Activated naive CD4-positive, alpha-beta T cell treated with anti-CD3 and anti-CD28 coated beads, Interleukin-2, amount 50 U/mL, for 16 hours (primary cell): ENCODE data around the gene KLF1.
"Not testable (repeated sequence)": the region's sequence is repeated elsewhere in the genome, so short reads cannot be mapped to it uniquely, and the experiment has no call there.

Experiments
- DNase-seq: peaks from one replicate; pipeline ENCODE4 v3.0.0-alpha.2; 2020

Gene KLF1

GRCh38 chr19:12890787-12891552, 4.0 kb upstream of the KLF1 start, which contains the start of gene GCDH:
GCDH (plus strand) TSS chr19:12891160; CDS start chr19:12891305, 145 bp downstream.
- peak; percentile 97 for DNase-seq

DNA sequence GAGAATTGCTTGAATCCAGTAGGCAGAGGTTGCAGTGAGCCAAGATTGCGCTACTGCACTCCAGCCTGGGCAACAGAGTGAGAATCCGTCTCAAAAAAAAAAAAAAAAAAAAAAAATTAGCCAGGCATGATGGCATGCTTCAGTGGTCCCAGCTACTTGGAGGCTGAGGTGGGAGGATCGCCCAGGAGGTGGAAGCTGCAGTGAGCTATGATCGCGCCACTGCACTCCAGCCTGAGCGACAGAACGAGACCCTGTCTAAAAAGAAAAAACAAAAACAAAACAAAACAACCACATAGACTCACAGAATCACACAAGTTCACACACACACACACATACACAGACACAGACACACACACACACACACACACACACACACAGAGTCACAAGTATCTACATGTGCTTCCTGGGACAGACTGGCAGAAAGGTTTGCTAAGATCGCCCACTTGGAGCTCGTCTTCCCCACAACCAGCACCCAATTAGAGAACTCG, 3.3 kb upstream of the KLF1 start:
- DNase-seq: not testable (repeated sequence)

- DNase-seq: no peak
Observed at GRCh38 chr19:12888006-12888603, 1.1 kb upstream of the KLF1 start.

GRCh38 chr19:12886651-12886968, 391 bp downstream of the KLF1 start:
- DNase-seq: no peak

DNA sequence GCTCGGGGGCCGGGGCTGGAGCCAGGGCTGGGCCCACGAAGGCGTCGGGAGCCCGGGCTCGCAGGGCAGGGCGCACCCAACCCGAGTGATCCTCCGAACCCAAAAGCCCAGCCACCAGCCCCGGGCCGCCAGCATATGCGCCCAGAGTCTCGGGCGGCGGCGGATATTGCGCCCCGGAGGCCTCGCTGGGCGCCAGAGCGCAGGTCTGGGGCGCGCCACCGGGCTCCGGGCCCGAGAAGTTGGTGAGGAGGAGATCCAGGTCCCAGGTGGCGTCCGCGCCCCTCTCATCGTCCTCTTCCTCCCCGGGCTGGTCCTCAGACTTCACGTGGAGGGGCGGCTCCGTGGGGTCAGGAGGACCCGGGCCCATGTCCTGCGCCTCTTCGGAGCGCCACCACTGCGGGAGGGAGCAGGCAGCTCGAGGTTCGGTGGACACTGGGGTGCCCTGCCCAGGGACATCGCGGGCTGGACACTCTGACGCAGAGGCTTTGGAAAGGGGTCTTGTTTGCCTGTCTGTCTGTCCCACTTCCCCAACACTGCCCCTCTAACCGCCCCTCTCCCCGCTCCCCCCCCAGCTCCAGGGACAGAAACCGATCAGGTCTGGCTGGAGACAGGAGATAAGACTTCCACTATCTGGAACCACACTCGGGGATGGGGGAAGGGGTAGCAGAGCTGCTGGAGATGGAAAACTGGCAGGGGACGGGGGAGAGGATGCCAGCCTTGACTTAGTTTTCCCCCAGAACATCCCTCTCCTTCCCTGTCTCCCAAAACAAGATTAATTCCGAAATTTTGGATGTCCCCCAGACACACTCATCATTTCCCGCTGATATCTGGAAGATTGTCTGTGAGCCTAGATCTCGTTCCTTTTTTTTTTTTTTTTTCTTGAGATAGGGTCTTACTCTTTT, 1.0 kb downstream of the KLF1 start:
- no peak for DNase-seq

DNA sequence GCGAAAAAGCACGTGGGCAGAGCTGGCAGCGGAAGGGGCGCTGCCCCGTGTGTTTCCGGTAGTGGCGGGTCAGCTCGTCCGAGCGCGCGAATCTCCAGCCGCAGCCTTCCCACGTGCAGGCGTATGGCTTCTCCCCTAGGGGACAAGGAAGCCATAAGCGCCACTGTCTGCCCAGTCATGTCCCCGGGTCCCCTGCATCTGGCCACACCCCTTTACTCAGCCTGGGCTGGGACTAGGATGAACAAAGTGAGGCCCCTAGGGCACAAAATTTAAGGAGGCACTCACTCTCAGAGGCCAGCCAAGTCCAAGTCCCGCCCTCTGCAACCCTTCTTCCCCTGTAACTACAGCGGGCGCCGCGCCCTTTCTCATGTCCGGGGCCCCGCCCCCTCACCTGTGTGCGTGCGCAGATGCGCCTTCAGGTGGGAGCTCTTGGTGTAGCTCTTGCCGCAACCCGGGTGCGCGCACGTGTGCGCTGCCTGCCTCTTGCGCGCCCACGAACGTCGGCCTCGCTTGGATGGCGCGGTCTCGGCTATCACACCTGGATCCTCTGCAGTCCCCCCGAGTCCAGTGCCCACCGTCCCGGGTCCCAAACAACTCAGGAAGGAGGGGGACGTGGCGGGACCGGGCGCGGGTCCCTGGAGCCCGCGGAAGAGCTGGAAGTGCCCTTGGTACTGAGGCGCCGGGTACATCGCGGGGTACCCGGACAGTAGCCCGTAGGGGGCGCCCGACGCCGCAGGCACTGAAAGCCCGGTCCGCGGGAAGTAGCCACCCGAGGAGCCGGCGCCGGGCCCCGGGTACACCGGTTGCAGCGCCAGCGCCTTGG, 1.9 kb downstream of the KLF1 start:
- DNase-seq: peak; percentile 96

DNA sequence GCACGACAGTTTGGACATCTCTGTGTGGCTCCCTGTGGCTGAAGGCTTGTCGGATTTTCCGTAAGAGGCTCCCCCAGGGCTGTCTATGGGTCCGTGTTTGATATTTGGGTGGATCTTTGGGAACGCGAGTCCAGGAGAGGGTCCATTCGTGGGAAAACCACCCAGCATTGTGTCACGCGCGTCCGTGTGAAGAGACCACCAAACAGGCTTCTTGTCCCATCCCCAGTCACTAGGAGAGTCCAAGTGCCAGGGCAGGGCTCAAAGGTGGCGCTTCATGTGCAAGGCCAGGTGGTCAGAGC, 2.4 kb downstream of the KLF1 start:
- no peak for DNase-seq

DNA sequence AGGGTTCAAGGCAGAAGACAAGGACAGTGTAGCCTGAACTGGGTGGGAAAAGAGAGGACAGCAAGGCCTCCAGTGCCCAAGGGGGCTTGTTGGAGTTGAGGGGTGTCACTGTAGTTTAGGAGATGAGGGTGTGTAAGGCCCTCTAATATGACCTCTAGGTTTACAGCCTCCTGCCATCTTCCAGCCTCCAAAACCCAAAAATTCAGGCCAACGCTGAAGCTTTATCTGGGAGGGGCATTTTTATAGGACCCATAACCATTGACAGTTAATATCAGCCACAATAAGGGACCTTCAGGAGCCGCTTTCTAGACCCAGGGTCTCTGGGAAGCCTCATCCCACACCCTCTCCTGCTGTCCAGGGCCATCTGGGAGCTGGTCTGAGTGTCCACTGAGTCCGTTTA, 2.8 kb downstream of the KLF1 start:
- no peak for DNase-seq

DNA sequence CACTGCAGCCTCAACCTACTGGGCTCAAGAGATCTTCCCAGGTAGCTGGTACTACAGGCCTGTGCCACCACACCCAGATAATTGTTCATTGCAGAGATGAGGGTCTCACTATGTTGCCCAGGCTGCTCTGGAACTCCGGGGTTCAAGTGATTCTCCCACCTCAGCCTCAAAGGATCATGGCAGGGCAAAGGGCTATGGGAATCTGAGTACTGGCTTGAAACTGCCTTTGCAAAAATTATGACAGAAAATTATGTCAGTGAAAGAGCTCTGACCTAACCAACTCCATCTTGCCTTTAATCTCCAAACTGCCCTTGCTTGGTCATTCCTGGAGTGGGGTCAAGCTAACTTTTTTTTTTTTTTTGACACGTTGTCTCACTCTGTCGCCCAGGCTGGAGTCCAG, 4.4 kb downstream of the KLF1 start:
- no peak for DNase-seq

DNA sequence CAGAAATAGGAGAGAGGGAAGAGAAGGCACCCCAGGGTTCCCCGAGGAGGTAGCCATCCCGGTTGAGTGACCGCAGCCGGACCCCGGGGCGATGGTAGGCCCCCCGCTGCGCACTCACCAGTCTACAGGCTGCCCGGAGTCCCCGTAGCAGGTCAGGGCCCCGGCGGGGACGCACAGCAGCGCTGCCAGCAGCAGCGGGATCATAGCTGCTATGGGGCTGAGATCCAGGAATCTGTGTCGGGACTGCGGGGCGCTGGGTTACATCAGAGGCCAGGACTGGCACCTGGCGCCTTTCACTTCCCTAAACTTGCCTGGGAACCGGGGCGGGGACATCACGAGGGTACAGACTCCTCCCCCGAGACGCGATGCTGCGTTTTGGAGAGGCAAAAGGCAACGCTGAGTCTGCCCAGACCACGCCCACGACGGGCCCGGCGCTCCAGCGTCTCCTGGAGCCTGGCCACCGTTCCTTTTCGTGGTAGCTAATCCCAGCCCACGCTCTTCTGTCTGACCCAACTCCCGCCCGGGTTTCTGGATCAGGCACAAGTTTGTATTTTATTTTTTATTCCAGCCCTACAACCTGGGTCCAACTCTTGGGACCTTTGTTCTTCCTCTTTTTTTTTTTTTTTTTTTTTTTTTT, 5.7 kb downstream of the KLF1 start, which contains the start of gene DNASE2:
TSS of gene DNASE2 (minus strand) at position 278 of the 637 bp plus-strand sequence. CDS start at position 204, 74 bp downstream.
- DNase-seq: peak; percentile 90

GRCh38 chr19:12880551-12881171, 6.3 kb downstream of the KLF1 start:
- no peak for DNase-seq

GRCh38 chr19:12875086-12875485, 11.9 kb downstream of the KLF1 start:
- no peak for DNase-seq

DNA sequence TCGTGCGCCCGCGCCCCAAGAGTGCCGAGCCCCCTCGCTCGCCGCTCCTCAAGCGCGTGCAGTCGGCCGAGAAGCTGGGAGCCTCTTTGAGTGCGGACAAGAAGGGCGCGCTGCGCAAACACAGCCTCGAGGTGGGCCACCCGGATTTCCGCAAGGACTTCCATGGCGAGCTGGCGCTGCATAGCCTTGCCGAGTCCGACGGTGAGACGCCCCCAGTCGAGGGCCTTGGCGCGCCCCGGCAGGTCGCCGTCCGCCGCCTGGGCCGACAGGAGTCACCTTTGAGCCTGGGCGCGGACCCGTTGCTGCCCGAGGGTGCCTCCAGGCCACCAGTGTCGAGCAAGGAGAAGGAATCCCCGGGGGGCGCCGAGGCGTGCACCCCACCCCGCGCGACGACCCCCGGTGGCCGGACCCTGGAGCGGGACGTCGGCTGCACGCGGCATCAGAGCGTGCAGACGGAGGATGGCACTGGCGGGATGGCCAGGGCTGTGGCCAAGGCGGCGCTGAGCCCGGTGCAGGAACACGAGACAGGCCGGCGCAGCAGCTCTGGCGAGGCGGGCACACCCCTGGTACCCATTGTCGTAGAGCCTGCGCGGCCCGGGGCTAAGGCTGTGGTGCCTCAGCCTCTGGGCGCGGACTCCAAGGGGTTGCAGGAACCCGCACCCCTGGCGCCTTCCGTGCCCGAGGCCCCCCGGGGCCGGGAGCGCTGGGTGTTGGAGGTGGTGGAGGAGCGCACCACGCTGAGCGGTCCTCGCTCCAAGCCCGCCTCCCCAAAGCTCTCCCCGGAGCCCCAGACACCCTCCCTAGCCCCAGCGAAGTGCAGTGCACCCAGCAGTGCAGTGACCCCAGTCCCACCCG, 12.9 kb downstream of the KLF1 start:
- no peak for DNase-seq

DNA sequence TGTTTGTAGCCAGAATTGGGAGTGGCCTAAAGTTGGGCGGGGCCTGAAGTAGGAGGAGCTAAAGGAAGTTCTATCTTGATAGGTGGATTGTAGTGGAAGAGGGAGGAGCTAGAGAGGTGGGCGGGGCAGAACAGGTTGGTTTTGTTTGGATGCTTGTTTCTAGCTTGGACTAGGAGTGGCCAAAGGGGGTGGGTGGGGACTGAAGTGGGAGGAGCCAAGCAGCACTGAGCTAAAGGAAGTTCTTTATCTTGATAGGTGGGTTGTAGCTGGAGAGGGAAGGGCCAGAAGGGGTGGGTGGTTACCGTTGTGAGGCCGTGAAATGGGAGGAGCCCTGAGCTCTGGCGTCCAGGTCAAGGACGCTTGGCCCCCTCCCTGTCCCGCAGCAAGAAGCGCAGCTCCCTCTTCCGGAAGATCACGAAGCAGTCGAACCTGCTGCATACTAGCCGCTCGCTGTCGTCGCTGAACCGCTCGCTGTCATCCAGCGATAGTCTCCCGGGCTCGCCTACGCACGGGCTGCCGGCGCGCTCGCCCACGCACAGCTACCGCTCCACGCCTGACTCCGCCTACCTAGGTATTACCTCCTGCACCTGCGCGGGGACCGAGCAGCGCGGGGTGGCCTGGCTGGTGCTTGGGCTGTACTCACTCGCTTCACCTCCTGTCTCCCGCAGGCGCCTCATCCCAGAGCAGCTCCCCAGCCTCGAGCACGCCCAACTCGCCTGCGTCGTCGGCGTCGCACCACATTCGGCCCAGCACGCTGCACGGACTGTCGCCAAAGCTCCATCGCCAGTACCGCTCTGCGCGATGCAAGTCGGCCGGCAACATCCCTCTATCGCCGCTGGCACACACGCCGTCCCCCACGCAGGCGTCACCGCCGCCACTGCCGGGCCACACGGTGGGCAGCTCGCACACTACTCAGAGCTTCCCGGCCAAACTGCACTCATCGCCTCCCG, 13.8 kb downstream of the KLF1 start:
- peak; percentile 63 for DNase-seq

DNA sequence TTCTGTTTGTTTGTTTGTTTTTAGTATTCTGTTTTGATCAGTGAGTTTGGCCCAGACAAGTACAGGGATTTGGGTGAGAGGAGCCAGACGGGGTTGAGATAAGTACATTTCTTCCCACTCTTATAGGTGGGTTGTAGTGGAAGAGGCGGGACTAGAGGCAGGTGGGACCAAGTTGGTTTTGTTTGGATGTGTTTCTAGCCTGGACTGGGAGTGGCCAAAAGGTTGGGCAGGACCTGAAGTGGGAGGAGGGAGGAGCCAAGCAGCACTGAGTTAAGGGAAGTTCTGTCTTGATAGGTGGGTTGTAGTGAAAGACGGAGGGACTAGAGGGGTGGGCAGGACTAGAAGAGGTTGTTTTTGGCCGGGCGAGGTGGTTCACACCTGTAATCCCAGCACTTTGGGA, 14.7 kb downstream of the KLF1 start:
- DNase-seq: no peak

DNA sequence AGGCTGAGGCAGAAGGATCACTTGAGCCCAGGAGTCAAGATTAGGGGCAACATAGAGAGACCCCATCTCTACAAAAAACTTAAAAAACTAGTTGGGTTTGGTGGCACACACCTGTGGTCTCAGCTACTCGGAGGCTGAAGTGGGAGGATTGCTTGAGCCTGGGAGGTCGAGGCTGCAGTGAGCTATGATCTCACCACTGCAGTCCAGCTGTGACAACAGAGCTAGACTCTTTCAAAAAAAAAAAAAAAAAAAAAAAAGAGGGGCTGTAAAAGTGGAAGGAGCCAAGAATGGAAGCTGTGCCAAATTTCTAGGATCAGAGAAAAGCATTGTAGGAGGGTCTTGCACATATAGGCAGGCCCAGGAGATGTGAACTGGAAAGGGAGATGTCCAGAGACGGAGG, 15.3 kb downstream of the KLF1 start:
- no peak for DNase-seq

GRCh38 chr19:12868540-12869112, 18.4 kb downstream of the KLF1 start:
- DNase-seq: no peak

GRCh38 chr19:12867120-12868099, 19.6 kb downstream of the KLF1 start:
- peak; percentile 66 for DNase-seq
